HepG2 (cell line): ENCODE data around the gene OR6C2. TPM values are rescaled to one million over a fixed set of nuclear protein-coding genes. Genes with fewer than 3 reads are reported as not detected.

Source experiments
- DMAP1 ChIP-seq: IDR thresholded peaks from 2 replicates; pipeline ENCODE4 v1.6.1; 2016
- FOSL1 ChIP-seq: sonication (generic); formaldehyde crosslinking; IDR thresholded peaks from 2 replicates; pipeline ENCODE4 v1.9.0; 2021; ENCODE audit warnings: missing genetic modification reagents, borderline replicate concordance
- FOXK1 ChIP-seq: sonication (generic); formaldehyde crosslinking; IDR thresholded peaks from 2 replicates; pipeline ENCODE4 v1.4.0; 2020; ENCODE audit warnings: low read depth, missing genetic modification reagents, borderline replicate concordance
- MBNL3 ChIP-seq: fragments of 250-450 bp; sonication (Bioruptor Pico); conservative IDR thresholded peaks from 2 replicates; pipeline ENCODE4 v1.8.0; 2022; ENCODE audit warnings: mild to moderate bottlenecking, inconsistent platforms
- NFATC3 ChIP-seq: sonication (generic); formaldehyde crosslinking; IDR thresholded peaks from 2 replicates; pipeline ENCODE4 v1.5.1; 2020; ENCODE audit warnings: mild to moderate bottlenecking, missing genetic modification reagents
- NRL ChIP-seq: sonication (generic); formaldehyde crosslinking; IDR thresholded peaks from 2 replicates; pipeline ENCODE4 v1.5.0; 2020; ENCODE audit warnings: missing genetic modification reagents, mild to moderate bottlenecking, moderate library complexity, borderline replicate concordance
- PAWR ChIP-seq: sonication (generic); formaldehyde crosslinking; IDR thresholded peaks from 2 replicates; pipeline ENCODE4 v1.4.0; 2020; ENCODE audit warnings: missing genetic modification reagents, mild to moderate bottlenecking, borderline replicate concordance
- RBM39 ChIP-seq: fragments of 200-400 bp; formaldehyde crosslinking; IDR thresholded peaks from one replicate; pipeline ENCODE4 v1.6.1; 2018; ENCODE audit warnings: antibody characterized with exemption, mild to moderate bottlenecking, low read depth, low read length; ENCODE audit not compliant: poor library complexity, severe bottlenecking
- SAP130 ChIP-seq: IDR thresholded peaks from 2 replicates; pipeline ENCODE4 v1.6.1; 2016; ENCODE audit warnings: low read depth
- SIX1 ChIP-seq: sonication (generic); formaldehyde crosslinking; IDR thresholded peaks from 2 replicates; pipeline ENCODE4 v1.4.0; 2020; ENCODE audit warnings: missing genetic modification reagents, borderline replicate concordance
- SPEN ChIP-seq: sonication (generic); formaldehyde crosslinking; IDR thresholded peaks from 2 replicates; pipeline ENCODE4 v1.5.1; 2020; ENCODE audit warnings: low read depth, mild to moderate bottlenecking, missing genetic modification reagents
- TAF1 ChIP-seq: sonication (generic); formaldehyde crosslinking; IDR thresholded peaks from 2 replicates; pipeline ENCODE4 v1.4.0; 2020; ENCODE audit warnings: missing genetic modification reagents
- THAP11 ChIP-seq: IDR thresholded peaks from 2 replicates; pipeline ENCODE4 v1.6.1; 2016; ENCODE audit warnings: missing biosample characterization, missing genetic modification reagents
- ZNF235 ChIP-seq: sonication (generic); formaldehyde crosslinking; IDR thresholded peaks from 2 replicates; pipeline ENCODE4 v1.8.1; 2023; ENCODE audit warnings: mild to moderate bottlenecking, missing genetic modification reagents, borderline replicate concordance
- polyA plus RNA-seq, 8 experiments: library from polyadenylated mRNA; depleted of rRNA in 3 of 8; stranded (reverse) in 7 of 8; unstranded in 1 of 8; fragments of >200 nt; fragmentation: Illumina TruSeq in 4 of 8; extraction: Trizol in 4 of 8; gene quantifications; 2 replicates each; pipeline versions ENCODE4 v1.2.1 to v1.2.3, GENCODE V29; 2011 to 2016; ENCODE audit warnings: low read depth in 4 of 8, missing spikeins in 1 of 8, mixed read lengths in 1 of 8; ENCODE audit not compliant: insufficient read depth in 1 of 8
- total RNA-seq, 5 experiments: library from RNA; depleted of rRNA; stranded (reverse); fragments of >200 nt; fragmentation: Illumina TruSeq; extraction: Trizol; gene quantifications; 2 replicates each; pipeline ENCODE4 v1.2.3, GENCODE V29; 2016; ENCODE audit warnings: low read depth in 1 of 5
- TF ChIP-seq, protein P1 (sequence below): sonication (generic); formaldehyde crosslinking; IDR thresholded peaks from 2 replicates; pipeline ENCODE4 v1.9.0; 2021; ENCODE audit warnings: missing genetic modification reagents, borderline replicate concordance
- TF ChIP-seq, protein P2 (sequence below): sonication (generic); formaldehyde crosslinking; IDR thresholded peaks from 2 replicates; pipeline ENCODE4 v1.8.0; 2022; ENCODE audit warnings: mild to moderate bottlenecking, missing genetic modification reagents
- TF ChIP-seq, protein P3 (sequence below): sonication (generic); formaldehyde crosslinking; IDR thresholded peaks from 2 replicates; pipeline ENCODE4 v1.4.0; 2020; ENCODE audit warnings: mild to moderate bottlenecking, missing genetic modification reagents
- TF ChIP-seq, protein P4 (sequence below): sonication (generic); formaldehyde crosslinking; IDR thresholded peaks from 2 replicates; pipeline ENCODE4 v1.4.0; 2020; ENCODE audit warnings: mild to moderate bottlenecking, missing genetic modification reagents
- TF ChIP-seq, protein P5 (sequence below): sonication (generic); formaldehyde crosslinking; IDR thresholded peaks from 2 replicates; pipeline ENCODE4 v1.5.0; 2020; ENCODE audit warnings: missing genetic modification reagents

OR6C2 gene
- total and polyA plus RNA-seq, 2 of the 13 experiments (the other 11 are each of a cell fraction or from before 2014, with no cell fraction given) = not detected

DNA sequence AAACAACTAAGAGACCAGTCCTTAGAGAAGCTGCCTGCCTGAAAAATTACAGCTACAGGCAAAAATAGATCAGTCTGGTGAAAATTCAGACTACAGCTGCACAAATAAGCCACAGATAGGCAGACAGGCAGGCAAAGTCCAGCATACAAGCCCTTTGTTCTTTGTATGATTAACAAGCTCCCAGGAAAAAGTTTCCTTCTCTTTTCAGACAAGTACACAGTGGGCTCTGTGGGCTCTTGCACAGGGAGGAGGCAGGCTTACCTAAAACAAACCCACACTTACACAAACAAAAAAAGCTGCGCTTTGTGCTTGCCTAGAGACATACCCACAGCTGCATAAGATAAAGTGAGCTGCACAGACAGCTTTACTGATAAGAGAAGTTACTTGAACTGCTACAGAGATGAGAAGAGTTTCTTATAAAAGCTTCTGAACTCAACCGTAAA is 56.0 kb downstream of the OR6C2 start (continued):
- TF ChIP-seq, protein P1, sequence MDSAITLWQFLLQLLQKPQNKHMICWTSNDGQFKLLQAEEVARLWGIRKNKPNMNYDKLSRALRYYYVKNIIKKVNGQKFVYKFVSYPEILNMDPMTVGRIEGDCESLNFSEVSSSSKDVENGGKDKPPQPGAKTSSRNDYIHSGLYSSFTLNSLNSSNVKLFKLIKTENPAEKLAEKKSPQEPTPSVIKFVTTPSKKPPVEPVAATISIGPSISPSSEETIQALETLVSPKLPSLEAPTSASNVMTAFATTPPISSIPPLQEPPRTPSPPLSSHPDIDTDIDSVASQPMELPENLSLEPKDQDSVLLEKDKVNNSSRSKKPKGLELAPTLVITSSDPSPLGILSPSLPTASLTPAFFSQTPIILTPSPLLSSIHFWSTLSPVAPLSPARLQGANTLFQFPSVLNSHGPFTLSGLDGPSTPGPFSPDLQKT (CRISPR knock-in tag) = no peak
- TF ChIP-seq NFATC3 (CRISPR knock-in tag) (no peak), ZNF235 (CRISPR knock-in tag) (no peak), SIX1 (no peak), FOSL1 (CRISPR knock-in tag) (no peak), PAWR (no peak), SPEN (CRISPR knock-in tag) (no peak), DMAP1 (CRISPR knock-in tag) (no peak), MBNL3 (CRISPR knock-in tag) (no peak), TAF1 (CRISPR knock-in tag) (no peak), SAP130 (CRISPR knock-in tag) (peak; percentile 61), FOXK1 (CRISPR knock-in tag) (peak; percentile 37; the same call in 1 of the 2 replicates), NRL (CRISPR knock-in tag) (no peak), THAP11 (no peak), RBM39 (no peak)
- TF ChIP-seq, protein P2, sequence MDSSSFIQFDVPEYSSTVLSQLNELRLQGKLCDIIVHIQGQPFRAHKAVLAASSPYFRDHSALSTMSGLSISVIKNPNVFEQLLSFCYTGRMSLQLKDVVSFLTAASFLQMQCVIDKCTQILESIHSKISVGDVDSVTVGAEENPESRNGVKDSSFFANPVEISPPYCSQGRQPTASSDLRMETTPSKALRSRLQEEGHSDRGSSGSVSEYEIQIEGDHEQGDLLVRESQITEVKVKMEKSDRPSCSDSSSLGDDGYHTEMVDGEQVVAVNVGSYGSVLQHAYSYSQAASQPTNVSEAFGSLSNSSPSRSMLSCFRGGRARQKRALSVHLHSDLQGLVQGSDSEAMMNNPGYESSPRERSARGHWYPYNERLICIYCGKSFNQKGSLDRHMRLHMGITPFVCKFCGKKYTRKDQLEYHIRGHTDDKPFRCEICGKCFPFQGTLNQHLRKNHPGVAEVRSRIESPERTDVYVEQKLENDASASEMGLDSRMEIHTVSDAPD (CRISPR knock-in tag) = peak; percentile 90
- TF ChIP-seq, protein P3, sequence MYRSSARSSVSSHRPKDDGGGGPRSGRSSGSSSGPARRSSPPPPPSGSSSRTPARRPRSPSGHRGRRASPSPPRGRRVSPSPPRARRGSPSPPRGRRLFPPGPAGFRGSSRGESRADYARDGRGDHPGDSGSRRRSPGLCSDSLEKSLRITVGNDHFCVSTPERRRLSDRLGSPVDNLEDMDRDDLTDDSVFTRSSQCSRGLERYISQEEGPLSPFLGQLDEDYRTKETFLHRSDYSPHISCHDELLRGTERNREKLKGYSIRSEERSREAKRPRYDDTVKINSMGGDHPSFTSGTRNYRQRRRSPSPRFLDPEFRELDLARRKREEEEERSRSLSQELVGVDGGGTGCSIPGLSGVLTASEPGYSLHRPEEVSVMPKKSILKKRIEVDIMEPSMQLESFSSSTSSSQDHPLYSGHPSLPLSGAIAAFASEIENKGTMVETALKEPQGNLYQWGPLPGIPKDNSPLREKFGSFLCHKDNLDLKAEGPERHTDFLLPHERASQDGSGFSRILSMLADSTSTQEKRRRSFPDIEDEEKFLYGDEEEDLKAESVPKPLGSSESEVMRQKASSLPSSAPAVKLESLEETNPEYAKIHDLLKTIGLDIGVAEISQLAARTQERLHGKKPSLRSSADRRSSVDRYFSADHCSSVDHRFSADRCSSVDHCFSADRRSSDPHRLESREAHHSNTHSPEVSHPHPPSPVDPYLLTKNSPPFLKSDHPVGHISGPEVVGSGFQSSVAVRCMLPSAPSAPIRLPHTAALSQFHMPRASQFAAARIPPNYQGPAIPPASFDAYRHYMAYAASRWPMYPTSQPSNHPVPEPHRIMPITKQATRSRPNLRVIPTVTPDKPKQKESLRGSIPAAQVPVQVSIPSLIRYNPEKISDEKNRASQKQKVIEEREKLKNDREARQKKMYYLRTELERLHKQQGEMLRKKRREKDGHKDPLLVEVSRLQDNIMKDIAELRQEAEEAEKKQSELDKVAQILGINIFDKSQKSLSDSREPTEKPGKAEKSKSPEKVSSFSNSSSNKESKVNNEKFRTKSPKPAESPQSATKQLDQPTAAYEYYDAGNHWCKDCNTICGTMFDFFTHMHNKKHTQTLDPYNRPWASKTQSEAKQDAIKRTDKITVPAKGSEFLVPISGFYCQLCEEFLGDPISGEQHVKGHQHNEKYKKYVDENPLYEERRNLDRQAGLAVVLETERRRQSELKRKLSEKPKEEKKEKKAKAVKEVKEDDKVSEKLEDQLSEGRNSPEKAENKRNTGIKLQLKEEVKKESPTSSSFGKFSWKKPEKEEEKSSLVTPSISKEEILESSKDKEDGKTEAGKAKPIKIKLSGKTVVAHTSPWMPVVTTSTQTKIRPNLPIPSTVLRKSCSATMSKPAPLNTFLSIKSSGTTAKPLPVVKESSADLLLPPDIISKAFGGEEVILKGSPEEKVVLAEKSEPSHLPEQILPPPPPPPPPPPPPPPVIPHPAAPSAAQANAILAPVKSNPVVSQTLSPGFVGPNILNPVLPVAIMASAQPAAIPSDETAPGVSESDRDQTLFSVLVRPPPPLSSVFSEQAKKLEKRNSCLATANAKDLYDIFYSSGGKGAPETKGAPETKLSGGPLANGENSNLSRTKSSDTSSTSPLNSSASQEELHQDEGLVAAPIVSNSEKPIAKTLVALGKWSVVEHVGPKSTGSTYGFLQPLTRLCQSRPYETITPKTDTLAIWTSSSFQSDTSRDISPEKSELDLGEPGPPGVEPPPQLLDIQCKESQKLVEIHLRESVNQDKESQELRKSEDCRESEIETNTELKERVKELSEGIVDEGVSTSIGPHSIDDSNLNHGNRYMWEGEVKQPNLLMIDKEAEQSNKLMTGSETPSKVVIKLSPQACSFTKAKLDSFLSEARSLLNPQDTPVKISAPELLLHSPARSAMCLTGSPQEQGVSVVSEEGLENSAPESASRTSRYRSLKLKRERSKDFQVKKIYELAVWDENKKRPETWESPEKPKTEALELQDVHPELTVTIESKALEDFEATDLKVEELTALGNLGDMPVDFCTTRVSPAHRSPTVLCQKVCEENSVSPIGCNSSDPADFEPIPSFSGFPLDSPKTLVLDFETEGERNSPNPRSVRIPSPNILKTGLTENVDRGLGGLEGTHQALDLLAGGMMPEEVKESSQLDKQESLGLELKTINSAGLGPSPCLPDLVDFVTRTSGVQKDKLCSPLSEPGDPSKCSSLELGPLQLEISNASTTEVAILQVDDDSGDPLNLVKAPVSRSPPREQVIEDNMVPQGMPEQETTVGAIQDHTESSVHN = no peak
- TF ChIP-seq, protein P4, sequence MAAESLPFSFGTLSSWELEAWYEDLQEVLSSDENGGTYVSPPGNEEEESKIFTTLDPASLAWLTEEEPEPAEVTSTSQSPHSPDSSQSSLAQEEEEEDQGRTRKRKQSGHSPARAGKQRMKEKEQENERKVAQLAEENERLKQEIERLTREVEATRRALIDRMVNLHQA (CRISPR knock-in tag) = no peak
- TF ChIP-seq, protein P5, sequence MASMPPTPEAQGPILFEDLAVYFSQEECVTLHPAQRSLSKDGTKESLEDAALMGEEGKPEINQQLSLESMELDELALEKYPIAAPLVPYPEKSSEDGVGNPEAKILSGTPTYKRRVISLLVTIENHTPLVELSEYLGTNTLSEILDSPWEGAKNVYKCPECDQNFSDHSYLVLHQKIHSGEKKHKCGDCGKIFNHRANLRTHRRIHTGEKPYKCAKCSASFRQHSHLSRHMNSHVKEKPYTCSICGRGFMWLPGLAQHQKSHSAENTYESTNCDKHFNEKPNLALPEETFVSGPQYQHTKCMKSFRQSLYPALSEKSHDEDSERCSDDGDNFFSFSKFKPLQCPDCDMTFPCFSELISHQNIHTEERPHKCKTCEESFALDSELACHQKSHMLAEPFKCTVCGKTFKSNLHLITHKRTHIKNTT (CRISPR knock-in tag) = no peak
